ENCODE results near the gene ALKBH5. TPM values are rescaled to one million over a fixed set of nuclear protein-coding genes. Genes with fewer than 3 reads are reported as not detected.

ALKBH5 gene
- total and polyA plus RNA-seq, 9 of the 15 experiments (the other 6 are each of a cell fraction or from before 2014, with no cell fraction given) = 11.4 to 70.0 (median 47.4) TPM

DNA sequence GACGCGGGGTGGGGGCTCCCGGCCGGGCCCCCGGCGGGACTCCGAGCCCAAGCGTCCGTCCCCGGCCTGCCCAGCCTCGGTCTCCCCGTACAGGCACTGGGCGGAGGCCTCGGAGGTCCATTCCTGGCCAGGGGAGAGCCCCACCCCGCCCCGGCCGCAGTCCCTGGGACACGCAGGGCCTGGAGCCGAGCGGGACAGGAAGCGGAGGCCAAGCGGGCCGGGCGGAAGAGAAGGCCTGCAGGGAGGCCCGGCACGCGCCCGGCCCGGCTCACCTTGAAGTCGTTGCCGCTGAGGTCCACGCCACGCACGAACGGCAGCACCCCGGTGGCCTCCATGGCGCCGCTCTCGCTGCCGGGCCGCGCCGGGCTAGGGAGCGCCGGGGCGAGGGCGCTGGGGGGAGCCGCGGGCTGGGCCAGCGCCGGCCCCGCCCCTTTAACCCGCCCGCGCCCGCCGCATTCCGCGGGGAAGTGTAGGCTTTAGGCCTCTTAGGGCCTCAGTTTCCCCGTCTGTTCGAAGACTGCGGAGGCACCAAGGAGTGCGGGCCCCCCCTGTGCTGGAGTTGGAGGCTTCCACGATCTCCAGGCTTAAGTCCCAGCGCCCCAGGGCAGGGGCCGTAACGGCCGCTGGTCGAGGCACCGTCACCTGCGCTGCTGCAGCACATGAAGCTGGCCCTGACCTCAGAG lies 74.9 kb downstream of the ALKBH5 start, which contains the start of gene FLII (continued):
- TF ChIP-seq, protein P1, sequence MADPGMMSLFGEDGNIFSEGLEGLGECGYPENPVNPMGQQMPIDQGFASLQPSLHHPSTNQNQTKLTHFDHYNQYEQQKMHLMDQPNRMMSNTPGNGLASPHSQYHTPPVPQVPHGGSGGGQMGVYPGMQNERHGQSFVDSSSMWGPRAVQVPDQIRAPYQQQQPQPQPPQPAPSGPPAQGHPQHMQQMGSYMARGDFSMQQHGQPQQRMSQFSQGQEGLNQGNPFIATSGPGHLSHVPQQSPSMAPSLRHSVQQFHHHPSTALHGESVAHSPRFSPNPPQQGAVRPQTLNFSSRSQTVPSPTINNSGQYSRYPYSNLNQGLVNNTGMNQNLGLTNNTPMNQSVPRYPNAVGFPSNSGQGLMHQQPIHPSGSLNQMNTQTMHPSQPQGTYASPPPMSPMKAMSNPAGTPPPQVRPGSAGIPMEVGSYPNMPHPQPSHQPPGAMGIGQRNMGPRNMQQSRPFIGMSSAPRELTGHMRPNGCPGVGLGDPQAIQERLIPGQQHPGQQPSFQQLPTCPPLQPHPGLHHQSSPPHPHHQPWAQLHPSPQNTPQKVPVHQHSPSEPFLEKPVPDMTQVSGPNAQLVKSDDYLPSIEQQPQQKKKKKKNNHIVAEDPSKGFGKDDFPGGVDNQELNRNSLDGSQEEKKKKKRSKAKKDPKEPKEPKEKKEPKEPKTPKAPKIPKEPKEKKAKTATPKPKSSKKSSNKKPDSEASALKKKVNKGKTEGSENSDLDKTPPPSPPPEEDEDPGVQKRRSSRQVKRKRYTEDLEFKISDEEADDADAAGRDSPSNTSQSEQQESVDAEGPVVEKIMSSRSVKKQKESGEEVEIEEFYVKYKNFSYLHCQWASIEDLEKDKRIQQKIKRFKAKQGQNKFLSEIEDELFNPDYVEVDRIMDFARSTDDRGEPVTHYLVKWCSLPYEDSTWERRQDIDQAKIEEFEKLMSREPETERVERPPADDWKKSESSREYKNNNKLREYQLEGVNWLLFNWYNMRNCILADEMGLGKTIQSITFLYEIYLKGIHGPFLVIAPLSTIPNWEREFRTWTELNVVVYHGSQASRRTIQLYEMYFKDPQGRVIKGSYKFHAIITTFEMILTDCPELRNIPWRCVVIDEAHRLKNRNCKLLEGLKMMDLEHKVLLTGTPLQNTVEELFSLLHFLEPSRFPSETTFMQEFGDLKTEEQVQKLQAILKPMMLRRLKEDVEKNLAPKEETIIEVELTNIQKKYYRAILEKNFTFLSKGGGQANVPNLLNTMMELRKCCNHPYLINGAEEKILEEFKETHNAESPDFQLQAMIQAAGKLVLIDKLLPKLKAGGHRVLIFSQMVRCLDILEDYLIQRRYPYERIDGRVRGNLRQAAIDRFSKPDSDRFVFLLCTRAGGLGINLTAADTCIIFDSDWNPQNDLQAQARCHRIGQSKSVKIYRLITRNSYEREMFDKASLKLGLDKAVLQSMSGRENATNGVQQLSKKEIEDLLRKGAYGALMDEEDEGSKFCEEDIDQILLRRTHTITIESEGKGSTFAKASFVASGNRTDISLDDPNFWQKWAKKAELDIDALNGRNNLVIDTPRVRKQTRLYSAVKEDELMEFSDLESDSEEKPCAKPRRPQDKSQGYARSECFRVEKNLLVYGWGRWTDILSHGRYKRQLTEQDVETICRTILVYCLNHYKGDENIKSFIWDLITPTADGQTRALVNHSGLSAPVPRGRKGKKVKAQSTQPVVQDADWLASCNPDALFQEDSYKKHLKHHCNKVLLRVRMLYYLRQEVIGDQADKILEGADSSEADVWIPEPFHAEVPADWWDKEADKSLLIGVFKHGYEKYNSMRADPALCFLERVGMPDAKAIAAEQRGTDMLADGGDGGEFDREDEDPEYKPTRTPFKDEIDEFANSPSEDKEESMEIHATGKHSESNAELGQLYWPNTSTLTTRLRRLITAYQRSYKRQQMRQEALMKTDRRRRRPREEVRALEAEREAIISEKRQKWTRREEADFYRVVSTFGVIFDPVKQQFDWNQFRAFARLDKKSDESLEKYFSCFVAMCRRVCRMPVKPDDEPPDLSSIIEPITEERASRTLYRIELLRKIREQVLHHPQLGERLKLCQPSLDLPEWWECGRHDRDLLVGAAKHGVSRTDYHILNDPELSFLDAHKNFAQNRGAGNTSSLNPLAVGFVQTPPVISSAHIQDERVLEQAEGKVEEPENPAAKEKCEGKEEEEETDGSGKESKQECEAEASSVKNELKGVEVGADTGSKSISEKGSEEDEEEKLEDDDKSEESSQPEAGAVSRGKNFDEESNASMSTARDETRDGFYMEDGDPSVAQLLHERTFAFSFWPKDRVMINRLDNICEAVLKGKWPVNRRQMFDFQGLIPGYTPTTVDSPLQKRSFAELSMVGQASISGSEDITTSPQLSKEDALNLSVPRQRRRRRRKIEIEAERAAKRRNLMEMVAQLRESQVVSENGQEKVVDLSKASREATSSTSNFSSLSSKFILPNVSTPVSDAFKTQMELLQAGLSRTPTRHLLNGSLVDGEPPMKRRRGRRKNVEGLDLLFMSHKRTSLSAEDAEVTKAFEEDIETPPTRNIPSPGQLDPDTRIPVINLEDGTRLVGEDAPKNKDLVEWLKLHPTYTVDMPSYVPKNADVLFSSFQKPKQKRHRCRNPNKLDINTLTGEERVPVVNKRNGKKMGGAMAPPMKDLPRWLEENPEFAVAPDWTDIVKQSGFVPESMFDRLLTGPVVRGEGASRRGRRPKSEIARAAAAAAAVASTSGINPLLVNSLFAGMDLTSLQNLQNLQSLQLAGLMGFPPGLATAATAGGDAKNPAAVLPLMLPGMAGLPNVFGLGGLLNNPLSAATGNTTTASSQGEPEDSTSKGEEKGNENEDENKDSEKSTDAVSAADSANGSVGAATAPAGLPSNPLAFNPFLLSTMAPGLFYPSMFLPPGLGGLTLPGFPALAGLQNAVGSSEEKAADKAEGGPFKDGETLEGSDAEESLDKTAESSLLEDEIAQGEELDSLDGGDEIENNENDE (IDR thresholded peaks at IDR 0.05; ENCODE audit: low read depth, low read length) = no peak
- no peak for TF ChIP-seq STAT6 (CRISPR knock-in tag; IDR thresholded peaks at IDR 0.05)
- no peak for TF ChIP-seq BRCA1 (IDR thresholded peaks at IDR 0.05)
- no peak for TF ChIP-seq BRCA1 (CRISPR knock-in tag; IDR thresholded peaks at IDR 0.05)
- TF ChIP-seq PHB (CRISPR knock-in tag; IDR thresholded peaks at IDR 0.05) = no peak
- TF ChIP-seq, protein P2, sequence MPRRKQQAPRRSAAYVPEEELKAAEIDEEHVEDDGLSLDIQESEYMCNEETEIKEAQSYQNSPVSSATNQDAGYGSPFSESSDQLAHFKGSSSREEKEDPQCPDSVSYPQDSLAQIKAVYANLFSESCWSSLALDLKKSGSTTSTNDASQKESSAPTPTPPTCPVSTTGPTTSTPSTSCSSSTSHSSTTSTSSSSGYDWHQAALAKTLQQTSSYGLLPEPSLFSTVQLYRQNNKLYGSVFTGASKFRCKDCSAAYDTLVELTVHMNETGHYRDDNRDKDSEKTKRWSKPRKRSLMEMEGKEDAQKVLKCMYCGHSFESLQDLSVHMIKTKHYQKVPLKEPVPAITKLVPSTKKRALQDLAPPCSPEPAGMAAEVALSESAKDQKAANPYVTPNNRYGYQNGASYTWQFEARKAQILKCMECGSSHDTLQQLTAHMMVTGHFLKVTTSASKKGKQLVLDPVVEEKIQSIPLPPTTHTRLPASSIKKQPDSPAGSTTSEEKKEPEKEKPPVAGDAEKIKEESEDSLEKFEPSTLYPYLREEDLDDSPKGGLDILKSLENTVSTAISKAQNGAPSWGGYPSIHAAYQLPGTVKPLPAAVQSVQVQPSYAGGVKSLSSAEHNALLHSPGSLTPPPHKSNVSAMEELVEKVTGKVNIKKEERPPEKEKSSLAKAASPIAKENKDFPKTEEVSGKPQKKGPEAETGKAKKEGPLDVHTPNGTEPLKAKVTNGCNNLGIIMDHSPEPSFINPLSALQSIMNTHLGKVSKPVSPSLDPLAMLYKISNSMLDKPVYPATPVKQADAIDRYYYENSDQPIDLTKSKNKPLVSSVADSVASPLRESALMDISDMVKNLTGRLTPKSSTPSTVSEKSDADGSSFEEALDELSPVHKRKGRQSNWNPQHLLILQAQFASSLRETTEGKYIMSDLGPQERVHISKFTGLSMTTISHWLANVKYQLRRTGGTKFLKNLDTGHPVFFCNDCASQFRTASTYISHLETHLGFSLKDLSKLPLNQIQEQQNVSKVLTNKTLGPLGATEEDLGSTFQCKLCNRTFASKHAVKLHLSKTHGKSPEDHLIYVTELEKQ (CRISPR knock-in tag; IDR thresholded peaks at IDR 0.05) = no peak
- TF ChIP-seq SAFB (IDR thresholded peaks at IDR 0.05; ENCODE audit: borderline replicate concordance, low read depth, low read length) = no peak
- no peak for TF ChIP-seq NR4A1 (CRISPR knock-in tag; IDR thresholded peaks at IDR 0.05)
- TF ChIP-seq NR4A1 (tag; IDR thresholded peaks at IDR 0.05) = no peak
- TF ChIP-seq COPS2 (conservative IDR thresholded peaks at IDR 0.05) = no peak
